ENCODE data around the gene DYNC2H1.

DYNC2H1 gene

GRCh38 chr11:103167166-103167565 is 57.9 kb downstream of the DYNC2H1 start:
- TF ChIP-seq CREB1 (IDR thresholded peaks at IDR 0.05; ENCODE audit: low read depth): no peak
- TF ChIP-seq EP300 (IDR thresholded peaks at IDR 0.05; ENCODE audit: borderline replicate concordance): no peak
- TF ChIP-seq YY1 (IDR thresholded peaks at IDR 0.05; ENCODE audit: low read depth): no peak
- no peak for TF ChIP-seq EGR1 (IDR thresholded peaks at IDR 0.05)
- TF ChIP-seq NFIC (IDR thresholded peaks at IDR 0.05): no peak
- no peak for TF ChIP-seq REST (IDR thresholded peaks at IDR 0.05; ENCODE audit: low read depth)
- TF ChIP-seq FOXM1 (IDR thresholded peaks at IDR 0.05; ENCODE audit: borderline replicate concordance, low read depth): no peak
- no peak for TF ChIP-seq ZBTB7A (IDR thresholded peaks at IDR 0.05; ENCODE audit: low read depth)
- no peak for TF ChIP-seq MAX (IDR thresholded peaks at IDR 0.05)
- no peak for TF ChIP-seq CEBPB (IDR thresholded peaks at IDR 0.05)
- no peak for TF ChIP-seq TCF12 (IDR thresholded peaks at IDR 0.05; ENCODE audit: low read depth)
- TF ChIP-seq TEAD4 (IDR thresholded peaks at IDR 0.05): no peak
- TF ChIP-seq USF1 (IDR thresholded peaks at IDR 0.05): no peak
- no peak for TF ChIP-seq TAF1 (IDR thresholded peaks at IDR 0.05; ENCODE audit: low read depth)
- TF ChIP-seq RAD21 (IDR thresholded peaks at IDR 0.05; ENCODE audit: low read depth): no peak

- no peak for TF ChIP-seq TEAD4 (IDR thresholded peaks at IDR 0.05)
- TF ChIP-seq CEBPB (IDR thresholded peaks at IDR 0.05): no peak
- no peak for TF ChIP-seq USF1 (IDR thresholded peaks at IDR 0.05)
- no peak for TF ChIP-seq YY1 (IDR thresholded peaks at IDR 0.05; ENCODE audit: low read depth)
- no peak for TF ChIP-seq RAD21 (IDR thresholded peaks at IDR 0.05; ENCODE audit: low read depth)
- TF ChIP-seq MAX (IDR thresholded peaks at IDR 0.05): no peak
- TF ChIP-seq REST (IDR thresholded peaks at IDR 0.05; ENCODE audit: low read depth): no peak
- TF ChIP-seq FOXM1 (IDR thresholded peaks at IDR 0.05; ENCODE audit: borderline replicate concordance, low read depth): no peak
- no peak for TF ChIP-seq ZBTB7A (IDR thresholded peaks at IDR 0.05; ENCODE audit: low read depth)
- TF ChIP-seq TAF1 (IDR thresholded peaks at IDR 0.05; ENCODE audit: low read depth): no peak
- no peak for TF ChIP-seq TCF12 (IDR thresholded peaks at IDR 0.05; ENCODE audit: low read depth)
- no peak for TF ChIP-seq EGR1 (IDR thresholded peaks at IDR 0.05)
- TF ChIP-seq NFIC (IDR thresholded peaks at IDR 0.05): no peak
- no peak for TF ChIP-seq EP300 (IDR thresholded peaks at IDR 0.05; ENCODE audit: borderline replicate concordance)
- TF ChIP-seq CREB1 (IDR thresholded peaks at IDR 0.05; ENCODE audit: low read depth): no peak
Observed at GRCh38 chr11:103170865-103171264, 61.6 kb downstream of the DYNC2H1 start.

GRCh38 chr11:103175461-103176129 is 66.4 kb downstream of the DYNC2H1 start:
- no peak for TF ChIP-seq TEAD4 (IDR thresholded peaks at IDR 0.05)
- no peak for TF ChIP-seq REST (IDR thresholded peaks at IDR 0.05; ENCODE audit: low read depth)
- TF ChIP-seq EP300 (IDR thresholded peaks at IDR 0.05; ENCODE audit: borderline replicate concordance): no peak
- TF ChIP-seq YY1 (IDR thresholded peaks at IDR 0.05; ENCODE audit: low read depth): no peak
- TF ChIP-seq MAX (IDR thresholded peaks at IDR 0.05): no peak
- TF ChIP-seq NFIC (IDR thresholded peaks at IDR 0.05): no peak
- TF ChIP-seq EGR1 (IDR thresholded peaks at IDR 0.05): no peak
- no peak for TF ChIP-seq CREB1 (IDR thresholded peaks at IDR 0.05; ENCODE audit: low read depth)
- TF ChIP-seq CEBPB (IDR thresholded peaks at IDR 0.05): no peak
- no peak for TF ChIP-seq USF1 (IDR thresholded peaks at IDR 0.05)
- no peak for TF ChIP-seq FOXM1 (IDR thresholded peaks at IDR 0.05; ENCODE audit: borderline replicate concordance, low read depth)
- no peak for TF ChIP-seq ZBTB7A (IDR thresholded peaks at IDR 0.05; ENCODE audit: low read depth)
- no peak for TF ChIP-seq RAD21 (IDR thresholded peaks at IDR 0.05; ENCODE audit: low read depth)
- TF ChIP-seq TCF12 (IDR thresholded peaks at IDR 0.05; ENCODE audit: low read depth): no peak
- TF ChIP-seq TAF1 (IDR thresholded peaks at IDR 0.05; ENCODE audit: low read depth): no peak

Data from Ishikawa (cell line).